ENCODE results near the gene AGT.
"Not testable (repeated sequence)": the region's sequence is repeated elsewhere in the genome, so short reads cannot be mapped to it uniquely, and the experiment has no call there.

Gene AGT

GRCh38 chr1:230743899-230744298 is 30.0 kb upstream of the AGT start:
- no peak for DNase-seq (ENCODE audit: low read depth)

- DNase-seq (ENCODE audit: low read depth): no peak
These were observed 25.8 kb upstream of the AGT start for GRCh38 chr1:230739564-230740290.

DNA sequence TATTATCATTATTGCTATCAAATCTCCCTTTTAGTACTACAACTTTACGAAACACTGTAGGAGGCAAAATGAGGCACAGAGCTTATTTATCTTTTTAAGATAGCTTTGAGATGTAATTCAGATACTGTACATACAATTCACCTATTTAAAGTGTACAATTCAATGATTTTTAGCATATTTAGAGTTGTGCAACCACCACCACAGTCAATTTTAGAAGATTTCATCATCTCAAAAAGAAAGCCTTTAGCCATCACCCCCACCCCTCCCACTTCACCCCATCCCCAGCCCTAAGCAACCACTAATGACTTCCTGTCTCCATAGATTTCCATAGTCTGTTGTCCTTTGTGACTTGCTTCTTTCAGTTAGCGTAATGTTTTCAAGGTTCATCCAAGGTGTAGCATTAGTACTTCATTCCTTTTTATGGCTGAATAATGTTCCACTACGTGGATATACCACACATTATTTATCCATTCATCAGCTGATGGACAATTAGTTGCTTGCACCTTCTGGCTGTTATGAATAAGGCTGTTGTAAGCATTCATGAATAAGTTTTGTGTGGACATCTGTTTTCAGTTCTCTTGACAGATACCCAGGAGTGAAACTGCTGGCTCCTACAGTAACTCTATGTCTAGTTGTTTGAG is 23.8 kb upstream of the AGT start:
- DNase-seq (ENCODE audit: low read depth): no peak

DNA sequence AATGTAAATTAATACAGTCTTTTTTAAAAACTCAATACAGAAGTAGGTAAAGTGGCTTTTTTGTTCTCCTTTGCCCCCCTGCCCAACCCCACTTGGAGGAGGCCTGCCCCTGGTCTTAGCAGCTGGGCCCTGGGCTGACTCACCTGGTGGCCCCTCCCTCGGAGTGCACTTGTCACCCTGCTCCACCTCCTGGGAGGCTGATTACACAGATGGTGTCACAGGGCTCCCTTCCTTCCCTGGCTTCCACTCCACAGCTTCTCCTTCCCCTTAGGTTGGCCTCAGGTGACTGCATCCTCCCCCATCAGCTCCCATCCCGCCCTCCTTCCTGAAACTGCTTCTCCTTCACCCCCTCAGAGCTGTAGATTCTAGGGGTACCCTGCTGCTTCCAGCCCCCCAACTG is 21.5 kb upstream of the AGT start:
- DNase-seq (ENCODE audit: low read depth): no peak

DNA sequence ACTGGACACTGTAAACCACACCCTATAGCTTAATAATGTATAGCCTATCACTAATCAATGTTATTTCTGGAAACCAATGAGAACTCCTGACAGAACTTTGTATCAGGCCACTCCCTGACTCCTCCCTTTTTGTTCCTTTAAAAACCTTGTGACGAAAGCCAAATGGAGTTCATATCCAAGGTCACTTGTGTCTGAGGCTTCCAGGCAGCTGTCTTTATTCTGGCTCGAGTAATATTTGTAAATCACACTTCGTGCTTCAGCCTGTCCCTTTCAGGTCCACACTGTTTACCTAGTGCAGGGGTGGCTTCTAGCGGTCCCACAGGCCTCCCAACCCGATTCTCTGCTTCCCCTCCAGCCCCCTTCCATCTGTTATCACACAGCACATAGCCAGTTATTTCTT is 17.1 kb upstream of the AGT start:
- DNase-seq (ENCODE audit: low read depth): no peak

GRCh38 chr1:230728710-230729392 is 14.9 kb upstream of the AGT start:
- DNase-seq (ENCODE audit: low read depth): no peak

GRCh38 chr1:230725256-230726012 is 11.5 kb upstream of the AGT start:
- DNase-seq (ENCODE audit: low read depth): no peak

- not testable (repeated sequence) for DNase-seq (ENCODE audit: low read depth)
These were observed 8.1 kb upstream of the AGT start for GRCh38 chr1:230721849-230722522.

GRCh38 chr1:230717251-230717650 is 3.3 kb upstream of the AGT start:
- DNase-seq (ENCODE audit: low read depth): no peak

DNA sequence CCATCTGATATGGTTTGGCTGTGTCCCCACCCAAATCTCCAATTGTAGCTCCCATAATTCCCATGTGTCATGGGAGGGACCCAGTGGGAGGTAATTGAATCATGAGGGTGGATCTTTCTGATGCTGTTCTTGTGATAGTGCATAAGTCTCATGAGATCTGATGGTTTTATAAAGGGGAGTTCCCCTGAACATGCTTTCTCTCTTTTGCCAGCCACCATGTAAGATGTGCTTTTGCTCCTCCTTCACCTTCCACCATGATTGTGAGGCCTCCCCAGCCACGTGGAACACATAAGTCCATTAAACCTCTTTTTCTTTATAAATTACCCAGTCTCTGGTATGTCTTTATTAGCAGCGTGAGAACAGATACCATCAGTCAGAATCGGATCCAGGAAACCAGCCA is 2.5 kb upstream of the AGT start:
- not testable (repeated sequence) for DNase-seq (ENCODE audit: low read depth)

DNA sequence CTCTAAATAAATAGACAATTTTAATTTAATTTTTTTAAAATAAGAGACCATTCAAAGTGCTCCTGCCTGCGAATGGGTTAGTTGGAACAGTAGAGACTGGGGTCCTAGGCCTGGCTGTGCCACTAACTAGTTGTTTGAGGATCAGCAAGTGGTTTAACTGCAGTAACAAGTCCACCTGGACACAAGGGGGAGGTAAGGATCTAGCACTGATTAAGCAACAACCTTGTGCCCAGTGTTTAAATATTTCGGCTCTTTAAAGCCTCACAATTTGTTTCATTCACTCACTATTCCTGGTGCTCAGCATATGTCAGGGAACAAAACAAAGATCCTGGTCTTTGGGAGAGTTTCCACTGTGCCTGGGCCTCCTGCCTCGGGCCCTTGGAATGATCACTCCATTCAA is 1.6 kb upstream of the AGT start:
- DNase-seq (ENCODE audit: low read depth): no peak

DNA sequence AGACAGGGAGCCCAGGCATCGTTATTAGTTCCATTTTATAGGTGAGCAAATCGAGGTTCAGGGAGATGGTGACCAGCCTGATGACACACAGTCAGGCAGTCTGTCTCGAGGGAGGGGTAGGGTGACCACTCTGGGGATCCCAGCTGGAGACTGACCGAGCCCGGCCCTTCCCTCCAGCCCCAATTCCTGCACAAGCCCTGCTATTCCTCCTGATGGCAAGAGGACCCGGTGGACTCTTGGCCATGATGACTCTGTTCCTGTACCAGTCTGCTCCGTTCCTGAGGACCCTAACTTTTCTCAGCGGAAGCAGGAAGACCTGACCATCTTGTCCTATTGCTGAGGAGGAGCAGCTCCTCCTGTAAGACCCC is 391 bp downstream of the AGT start:
- no peak for DNase-seq (ENCODE audit: low read depth)

- no peak for DNase-seq (ENCODE audit: low read depth)
These were observed 784 bp downstream of the AGT start for GRCh38 chr1:230713138-230713537.

GRCh38 chr1:230712470-230712942 is 1.4 kb downstream of the AGT start:
- no peak for DNase-seq (ENCODE audit: low read depth)

- no peak for DNase-seq (ENCODE audit: low read depth)
These were observed 2.7 kb downstream of the AGT start for GRCh38 chr1:230711245-230711644.

DNA sequence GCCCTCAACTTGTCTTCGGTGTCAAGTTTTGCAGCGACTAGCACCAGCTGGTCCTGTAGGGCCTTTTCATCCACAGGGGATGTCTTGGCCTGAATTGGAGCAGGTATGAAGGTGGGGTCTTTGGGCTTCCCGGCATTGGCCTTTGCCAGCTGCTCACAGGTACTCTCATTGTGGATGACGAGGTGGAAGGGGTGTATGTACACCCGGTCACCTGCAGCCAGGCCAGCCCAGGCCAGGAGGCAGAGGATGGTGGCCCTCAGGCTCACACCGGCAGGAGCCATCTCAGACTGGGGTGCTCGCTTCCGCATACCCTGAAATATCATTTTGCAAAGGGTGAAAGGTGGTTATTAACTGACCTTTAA is 3.4 kb downstream of the AGT start:
- no peak for DNase-seq (ENCODE audit: low read depth)

DNA sequence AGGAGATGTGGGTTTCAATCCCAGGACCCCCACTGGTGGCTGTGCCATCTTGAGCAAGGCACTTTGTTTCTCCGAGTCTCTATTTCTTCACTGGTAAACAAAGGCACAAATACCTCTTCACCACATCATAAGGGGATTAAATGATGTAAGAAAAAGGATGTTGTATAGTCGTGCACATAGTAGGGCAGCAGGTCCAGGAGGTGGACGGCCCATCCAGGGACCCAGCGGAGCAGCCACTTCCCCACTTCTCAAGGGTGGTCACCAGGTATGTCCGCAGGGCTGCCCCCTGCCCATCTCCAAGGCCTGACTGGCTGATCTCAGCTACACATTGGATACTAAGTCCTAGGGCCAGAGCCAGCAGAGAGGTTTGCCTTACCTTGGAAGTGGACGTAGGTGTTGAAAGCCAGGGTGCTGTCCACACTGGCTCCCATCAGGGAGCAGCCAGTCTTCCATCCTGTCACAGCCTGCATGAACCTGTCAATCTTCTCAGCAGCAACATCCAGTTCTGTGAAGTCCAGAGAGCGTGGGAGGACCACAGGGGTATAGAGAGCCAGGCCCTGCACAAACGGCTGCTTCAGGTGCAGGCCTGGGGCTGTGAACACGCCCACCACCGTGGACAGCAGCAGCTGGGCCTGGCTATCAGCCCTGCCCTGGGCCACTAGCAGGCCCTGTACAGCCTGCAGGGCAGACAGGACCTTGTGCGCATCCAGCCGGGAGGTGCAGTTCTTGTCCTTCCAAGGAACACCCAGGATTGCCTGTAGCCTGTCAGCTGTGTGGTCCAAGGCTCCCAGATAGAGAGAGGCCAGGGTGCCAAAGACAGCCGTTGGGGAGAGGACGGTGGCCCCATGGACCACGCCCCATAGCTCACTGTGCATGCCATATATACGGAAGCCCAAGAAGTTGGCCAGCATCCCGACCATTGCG is 4.0 kb downstream of the AGT start:
- DNase-seq (ENCODE audit: low read depth): no peak

DNA sequence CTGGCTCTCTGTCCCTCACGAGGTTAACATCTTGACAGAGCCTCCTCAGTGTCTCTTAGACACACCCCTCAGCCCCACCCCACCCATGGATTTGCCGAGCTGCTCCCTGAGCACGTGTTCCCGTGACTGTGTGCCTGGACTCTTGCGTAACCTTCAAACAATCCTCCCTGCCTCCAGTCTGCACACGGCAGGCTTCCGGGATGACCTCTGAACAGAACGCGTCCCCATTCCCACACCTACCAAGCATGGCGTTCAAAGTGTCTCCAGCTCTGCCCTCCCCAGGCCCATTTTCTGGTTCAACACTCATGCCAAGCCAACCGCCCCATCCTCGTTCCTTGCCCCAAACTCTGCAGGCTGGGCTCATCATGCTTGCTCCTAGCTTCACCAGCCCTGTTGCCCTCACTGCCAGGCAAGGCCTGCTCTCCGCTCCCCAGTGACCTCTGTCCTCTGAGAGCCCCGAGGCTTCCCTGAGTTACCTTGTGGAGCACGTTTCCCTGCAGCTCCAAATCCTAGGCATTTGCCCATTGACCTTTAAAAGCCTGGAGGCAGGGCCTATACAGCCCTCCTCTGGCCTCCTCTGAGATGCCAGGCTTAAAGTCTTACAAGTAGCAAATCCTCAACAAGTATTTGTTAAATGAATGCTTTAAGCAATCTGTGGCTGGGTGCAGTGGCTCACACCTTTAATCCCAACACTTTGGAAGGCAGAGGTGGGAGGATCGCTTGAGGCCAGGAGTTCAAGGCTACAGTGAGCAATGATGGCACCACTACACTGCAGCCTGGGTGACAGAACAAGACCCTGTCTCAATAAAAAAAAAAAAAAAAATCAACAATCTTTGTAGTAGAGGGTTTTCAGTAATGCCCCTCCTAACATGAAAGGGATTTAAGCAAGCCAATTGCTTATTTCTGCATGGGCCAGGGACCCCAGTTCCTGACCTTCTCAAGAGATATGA is 5.0 kb downstream of the AGT start:
- no peak for DNase-seq (ENCODE audit: low read depth)

GRCh38 chr1:230707732-230708630 is 5.9 kb downstream of the AGT start:
- no peak for DNase-seq (ENCODE audit: low read depth)
